A549 (cell line): ENCODE data around the gene MOV10L1. TPM values are rescaled to one million over a fixed set of nuclear protein-coding genes. Genes with fewer than 3 reads are reported as not detected.

ENCODE experiments used
- ATAC-seq, 2 experiments: fragments of 200-7000 bp in 1 of 2; fragments of >200 bp in 1 of 2; cut with Nextera tagmentation in 1 of 2; cut with Tn5 transposase in 1 of 2; 3 replicates each; pipeline versions ENCODE4 v1.8.0 to v1.9.1; 2018 to 2020; ENCODE audit warnings: mild to moderate bottlenecking in 1 of 2, moderate library complexity in 1 of 2
- CTCF ChIA-PET: fragments of 300-600 bp; sonication (Branson Sonifier 250); formaldehyde crosslinking; extraction: SDS; loops from one replicate; lab custom pipeline; 2021; ENCODE audit warnings: antibody characterized with exemption, inconsistent platforms; lab: Yijun Ruan, JAX
- POLR2A ChIA-PET: fragments of 350-600 bp; formaldehyde crosslinking; extraction: SDS; loops from one replicate; lab custom pipeline; 2021; ENCODE audit warnings: antibody characterized with exemption, inconsistent platforms; lab: Yijun Ruan, JAX
- DNase-seq, 2 experiments: peaks; one replicate each; pipeline versions ENCODE4 v3.0.0 to v3.0.0-alpha.2; 2011 to 2016; ENCODE audit warnings: low read depth in 1 of 2, low spot score in 1 of 2
- FAIRE-seq: peaks from 2 replicates; lab custom pipeline; 2011; peaks lifted over from hg19 to GRCh38; lab: Jason Lieb, UNC
- H3K27ac ChIP-seq, 2 experiments: fragments of >200 bp; sonication (Bioruptor Twin); formaldehyde crosslinking; 3 replicates each; pipeline ENCODE4 v1.5.1; 2016 to 2017
- H3K4me1 ChIP-seq: fragments of >200 bp; sonication (Bioruptor Twin); formaldehyde crosslinking; 3 replicates; pipeline ENCODE4 v1.6.1; 2016
- H3K4me2 ChIP-seq: fragments of >200 bp; sonication (Bioruptor Twin); formaldehyde crosslinking; 3 replicates; pipeline ENCODE4 v1.6.1; 2016
- H3K4me3 ChIP-seq: fragments of >200 bp; sonication (Bioruptor Twin); formaldehyde crosslinking; 3 replicates; pipeline ENCODE4 v1.5.1; 2016
- H3K9me3 ChIP-seq: fragments of >200 bp; sonication (Bioruptor Twin); formaldehyde crosslinking; 3 replicates; pipeline ENCODE4 v1.6.1; 2016
- CBX8 ChIP-seq: fragments of 200-600 bp; sonication (generic); IDR thresholded peaks from 2 replicates; pipeline ENCODE4 v1.6.1; 2016
- CEBPB ChIP-seq, 2 experiments: fragments of >200 bp in 1 of 2; sonication (Bioruptor Twin) in 1 of 2; formaldehyde crosslinking in 1 of 2; IDR thresholded peaks; 2 replicates each; pipeline ENCODE4 v1.6.1; 2012 to 2016
- EHF ChIP-seq: fragments of 250-450 bp; sonication (Bioruptor Pico); IDR thresholded peaks from 2 replicates; pipeline ENCODE4 v1.5.0; 2020; ENCODE audit warnings: mild to moderate bottlenecking
- EHMT2 ChIP-seq: fragments of 200-600 bp; sonication (generic); IDR thresholded peaks from 2 replicates; pipeline ENCODE4 v1.6.1; 2016; ENCODE audit warnings: antibody characterized with exemption, low read depth, mild to moderate bottlenecking, moderate library complexity
- ELK1 ChIP-seq: fragments of 150-350 bp; IDR thresholded peaks from 2 replicates; pipeline ENCODE4 v1.6.1; 2014; ENCODE audit warnings: low read depth, mild to moderate bottlenecking, low read length
- FOSB ChIP-seq: fragments of 250-450 bp; sonication (Bioruptor Pico); IDR thresholded peaks from 2 replicates; pipeline ENCODE4 v1.5.0; 2020; ENCODE audit warnings: mild to moderate bottlenecking, moderate library complexity
- FOSL2 ChIP-seq, 2 experiments: fragments of 450-650 bp in 1 of 2; fragments of >200 bp in 1 of 2; sonication (Bioruptor Twin) in 1 of 2; formaldehyde crosslinking; IDR thresholded peaks; 2 replicates each; pipeline versions ENCODE4 v1.5.0 to v1.6.1; 2016 to 2020; ENCODE audit warnings: mild to moderate bottlenecking in 1 of 2, moderate library complexity in 1 of 2
- HES2 ChIP-seq: fragments of >200 bp; sonication (Bioruptor Twin); formaldehyde crosslinking; IDR thresholded peaks from 2 replicates; pipeline ENCODE4 v1.6.1; 2016
- HMGXB4 ChIP-seq: fragments of 250-450 bp; sonication (Bioruptor Pico); IDR thresholded peaks from 2 replicates; pipeline ENCODE4 v1.5.0; 2021; ENCODE audit warnings: mild to moderate bottlenecking, moderate library complexity, borderline replicate concordance
- HOXB5 ChIP-seq: fragments of 250-450 bp; sonication (Bioruptor Pico); IDR thresholded peaks from 2 replicates; pipeline ENCODE4 v1.5.0; 2020; ENCODE audit warnings: mild to moderate bottlenecking, moderate library complexity
- JUN ChIP-seq, 2 experiments: fragments of >200 bp; sonication (Bioruptor Twin); formaldehyde crosslinking; IDR thresholded peaks; 2 replicates in 1 of 2; 3 replicates in 1 of 2; pipeline ENCODE4 v1.6.1; 2016 to 2017
- KDM1A ChIP-seq: fragments of 200-600 bp; sonication (generic); IDR thresholded peaks from 2 replicates; pipeline ENCODE4 v1.6.1; 2016; ENCODE audit warnings: low read depth, mild to moderate bottlenecking
- KDM5A ChIP-seq: fragments of 200-600 bp; sonication (generic); IDR thresholded peaks from 2 replicates; pipeline ENCODE4 v1.6.1; 2016; ENCODE audit warnings: antibody characterized with exemption, mild to moderate bottlenecking
- NR3C1 ChIP-seq: fragments of >200 bp; sonication (Bioruptor Twin); formaldehyde crosslinking; IDR thresholded peaks from 3 replicates; pipeline ENCODE4 v1.6.1; 2017
- PBX3 ChIP-seq: IDR thresholded peaks from 2 replicates; pipeline ENCODE4 v1.6.1; 2012
- RARB ChIP-seq: fragments of 250-450 bp; sonication (Bioruptor Pico); IDR thresholded peaks from 2 replicates; pipeline ENCODE4 v1.8.0; 2021; ENCODE audit warnings: mild to moderate bottlenecking, moderate library complexity
- RCOR1 ChIP-seq: fragments of 150-350 bp; IDR thresholded peaks from 2 replicates; pipeline ENCODE4 v1.6.1; 2014; ENCODE audit warnings: antibody characterized with exemption, low read length, low read depth
- SREBF2 ChIP-seq: fragments of 450-650 bp; IDR thresholded peaks from 2 replicates; pipeline ENCODE4 v1.6.1; 2014; ENCODE audit warnings: mild to moderate bottlenecking, moderate library complexity
- ZNF302 ChIP-seq: fragments of 250-450 bp; sonication (Bioruptor Pico); IDR thresholded peaks from 2 replicates; pipeline ENCODE4 v1.9.0; 2021; ENCODE audit warnings: inconsistent platforms, mild to moderate bottlenecking, moderate library complexity
- WGBS: methylation state at CpG from one replicate; pipeline ENCODE4 v1.1.6; 2017; ENCODE audit errors: missing lambda C conversion rate; 5-methylcytosine and 5-hydroxymethylcytosine counted together
- polyA plus RNA-seq, 4 experiments: library from polyadenylated mRNA; depleted of rRNA in 3 of 4; stranded (reverse); fragments of >200 nt; fragmentation: RNase III in 1 of 4; extraction: RNeasy Plus Mini Kit Qiagen cat#74134 plus additional on column Dnase treatment in 1 of 4; gene quantifications; 2 replicates in 3 of 4; 3 replicates in 1 of 4; pipeline ENCODE4 v1.2.3, GENCODE V29; 2011 to 2017

Gene MOV10L1
- polyA plus RNA-seq, 2 of the 4 experiments (the other 2 are of a cell fraction) = 0.04 TPM

GRCh38 chr22:50072714-50073538 is 16.9 kb upstream of the MOV10L1 start (continued):
- no peak for TF ChIP-seq HMGXB4

GRCh38 chr22:50074056-50074455 is 15.8 kb upstream of the MOV10L1 start:
- H3K4me2 ChIP-seq = no peak overlapping the region
- no peak for FAIRE-seq
- no peaks in the 10 kb centered on the region for H3K9me3 ChIP-seq
- no peak overlapping the region for H3K4me3 ChIP-seq
- ChIA-PET POLR2A (no interaction called here), CTCF (interaction anchor here (1.2 kb wide), 1 partner anchor 15 kb away, joined by 3 read pairs; no protein-coding TSS in a partner anchor)
- WGBS = 71% methylated on average over 16 of the region's 17 CpGs
- no peak for ATAC-seq
- TF ChIP-seq HOXB5 (CRISPR knock-in tag) (no peak), ZNF302 (CRISPR knock-in tag) (no peak), JUN (IDR thresholded peaks at IDR 0.05) (no peak), CEBPB (IDR thresholded peaks at IDR 0.05) (no peak), HES2 (no peak), RARB (CRISPR knock-in tag) (no peak), KDM5A (no peak), SREBF2 (no peak), EHMT2 (no peak), FOSB (CRISPR knock-in tag) (no peak), PBX3 (no peak), EHF (no peak), RCOR1 (no peak), ELK1 (no peak)
- H3K27ac ChIP-seq = no peak overlapping the region
- DNase-seq = no peak
- no peaks in the 10 kb centered on the region for H3K4me1 ChIP-seq

- WGBS = 79% methylated on average over 18 of the region's 32 CpGs
- Histone ChIP-seq H3K4me2 (no peak overlapping the region), H3K27ac (no peak overlapping the region), H3K4me1 (no peaks in the 10 kb centered on the region), H3K4me3 (no peak overlapping the region), H3K9me3 (no peaks in the 10 kb centered on the region)
- POLR2A ChIA-PET = no interaction called here
- no peak for ATAC-seq
- TF ChIP-seq KDM1A (no peak), FOSL2 (IDR thresholded peaks at IDR 0.05) (no peak), FOSL2 (CRISPR knock-in tag; IDR thresholded peaks at IDR 0.05) (no peak), CBX8 (no peak), CEBPB (IDR thresholded peaks at IDR 0.05) (no peak), HOXB5 (CRISPR knock-in tag) (no peak), KDM5A (no peak), NR3C1 (no peak)
- CTCF ChIA-PET = interaction anchor here (0.7 to 1.2 kb wide), 2 partner anchors 15 to 166 kb away, joined by 3 read pairs; no protein-coding TSS in a partner anchor
- no peak for FAIRE-seq
- no peak for DNase-seq
Observed at GRCh38 chr22:50074551-50075530, 15.0 kb upstream of the MOV10L1 start.
